ENCODE measurements around the gene MARCHF5.
"Not testable (repeated sequence)": the region's sequence is repeated elsewhere in the genome, so short reads cannot be mapped to it uniquely, and the experiment has no call there.

MARCHF5 gene

GRCh38 chr10:92304061-92304460, 13.1 kb downstream of the MARCHF5 start:
- no peak for DNase-seq

GRCh38 chr10:92305133-92306072, 14.4 kb downstream of the MARCHF5 start:
- DNase-seq, result no peak

- DNase-seq, result no peak
These were observed 18.3 kb downstream of the MARCHF5 start for GRCh38 chr10:92309272-92309671.

DNA sequence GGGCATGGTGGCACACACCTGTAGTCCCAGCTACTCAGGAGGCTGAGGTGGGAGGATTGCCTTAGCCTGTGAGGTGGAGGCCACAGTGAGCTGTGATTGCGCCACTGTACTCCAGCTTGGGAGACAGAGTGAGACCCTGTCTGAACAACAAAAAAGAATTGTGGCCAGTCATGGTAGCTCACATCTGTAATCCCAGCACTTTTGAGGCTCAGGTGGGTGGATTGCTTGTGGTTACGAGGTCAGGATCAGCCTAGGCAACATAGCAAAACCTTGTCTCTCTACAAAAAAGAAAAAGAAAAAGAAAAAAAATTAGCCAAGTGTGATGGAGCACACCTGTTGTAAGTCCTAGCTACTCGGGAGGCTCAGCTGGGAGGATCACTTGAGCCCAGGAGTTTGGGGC, 22.8 kb downstream of the MARCHF5 start:
- no peak for DNase-seq

- DNase-seq, result no peak
These were observed 25.6 kb downstream of the MARCHF5 start for GRCh38 chr10:92316610-92317009.

DNA sequence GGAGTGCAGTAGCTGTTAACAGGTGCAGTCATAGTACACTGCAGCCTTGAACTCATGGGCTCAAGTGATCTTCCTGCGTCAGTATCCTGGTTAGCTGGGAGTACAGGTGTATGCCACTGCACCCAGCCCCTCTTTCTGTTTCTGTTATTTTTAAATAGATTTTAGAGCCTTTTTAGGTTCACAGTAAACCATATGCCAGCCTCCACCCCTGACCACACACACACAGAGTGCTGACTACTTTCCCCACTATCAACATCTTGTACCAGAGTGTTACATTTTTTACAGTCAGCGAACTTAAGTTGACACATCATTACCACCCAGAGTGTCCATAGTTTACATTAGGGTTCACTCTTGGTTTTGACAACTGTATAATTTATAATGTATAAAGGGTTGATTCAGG, 32.1 kb downstream of the MARCHF5 start:
- DNase-seq, result no peak

DNA sequence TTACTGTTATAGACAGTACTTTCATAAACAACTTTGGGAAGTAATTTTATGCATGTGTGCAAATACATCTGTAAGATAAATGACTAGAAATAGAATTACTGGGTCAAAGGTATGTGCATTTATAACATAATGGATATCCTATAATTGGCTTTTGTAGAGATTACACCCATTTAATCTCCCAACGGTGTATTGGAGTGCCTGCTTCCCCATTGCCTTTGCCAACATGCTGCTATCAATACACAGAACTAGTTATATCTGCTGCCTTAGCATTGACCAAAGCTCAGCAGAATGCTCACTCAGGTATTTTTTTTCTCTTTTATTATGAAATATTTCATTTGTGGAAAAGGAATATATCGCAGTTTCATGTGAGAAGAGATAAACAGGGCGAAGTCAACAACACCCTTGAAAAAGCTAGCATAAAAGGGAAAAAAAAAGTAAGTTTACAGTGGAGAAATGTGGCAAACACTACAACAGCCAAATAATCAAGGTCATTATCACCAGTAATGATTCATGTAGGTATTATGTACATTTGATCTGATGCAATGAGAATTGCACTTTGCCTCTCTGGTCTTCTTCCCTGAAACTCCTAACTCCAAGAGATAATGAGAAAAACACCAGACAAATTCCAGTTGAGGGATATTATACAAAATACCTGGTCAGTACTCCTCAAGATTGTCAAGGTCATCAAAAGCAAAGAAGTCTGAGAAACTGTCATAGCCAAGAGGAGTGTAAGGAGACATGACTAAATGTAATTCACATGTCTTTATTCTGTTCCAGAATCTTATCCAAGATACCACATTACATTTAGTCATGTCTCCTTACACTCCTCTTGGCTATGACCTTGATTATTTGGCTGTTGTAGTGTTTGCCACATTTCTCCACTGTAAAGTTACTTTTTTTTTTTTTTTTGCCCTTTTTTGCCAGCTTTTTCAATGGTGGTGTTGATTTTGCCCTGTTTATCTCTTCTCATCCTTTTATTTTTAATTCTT, 36.8 kb downstream of the MARCHF5 start:
- DNase-seq, result no peak

DNA sequence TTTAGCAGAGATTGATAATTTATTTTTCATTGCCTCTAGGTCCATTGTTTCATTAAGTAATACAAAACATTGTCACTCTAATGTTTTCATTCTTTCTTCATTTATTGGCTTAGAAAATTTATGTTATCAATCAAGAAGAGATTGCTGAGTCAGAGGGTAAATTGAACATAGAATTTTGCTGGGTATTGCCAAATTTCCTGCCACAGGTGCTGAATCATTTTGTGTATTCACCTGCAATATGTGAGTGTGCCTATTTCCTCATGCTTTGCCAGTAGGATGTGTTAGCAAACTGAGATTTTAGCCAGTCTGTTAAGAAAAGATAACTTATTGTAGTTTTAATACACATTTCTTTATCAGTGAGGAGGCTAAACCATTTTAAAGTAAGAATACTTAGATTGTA, 38.0 kb downstream of the MARCHF5 start:
- no peak for DNase-seq

DNA sequence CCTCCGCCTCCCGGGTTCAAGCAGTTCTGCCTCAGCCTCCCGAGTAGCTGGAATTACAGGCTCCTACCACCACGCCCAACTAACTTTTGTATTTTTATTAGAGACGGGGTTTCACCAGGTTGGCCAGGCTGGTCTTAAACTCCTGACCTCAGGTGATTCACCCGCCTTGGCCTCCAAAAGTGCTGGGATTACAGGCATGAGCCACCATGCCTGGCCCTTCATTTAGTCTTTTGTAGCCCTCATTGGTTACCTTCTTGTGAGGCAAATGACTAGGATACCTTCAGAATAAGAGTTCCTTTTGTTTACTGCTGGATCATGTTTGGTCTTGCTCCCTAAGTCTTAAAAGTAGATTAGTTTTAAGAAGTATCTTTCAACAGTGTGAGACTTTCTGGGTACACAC, 39.0 kb downstream of the MARCHF5 start:
- DNase-seq, result not testable (repeated sequence)

- DNase-seq, result no peak
These were observed 51.8 kb downstream of the MARCHF5 start for GRCh38 chr10:92342796-92343195.

DNA sequence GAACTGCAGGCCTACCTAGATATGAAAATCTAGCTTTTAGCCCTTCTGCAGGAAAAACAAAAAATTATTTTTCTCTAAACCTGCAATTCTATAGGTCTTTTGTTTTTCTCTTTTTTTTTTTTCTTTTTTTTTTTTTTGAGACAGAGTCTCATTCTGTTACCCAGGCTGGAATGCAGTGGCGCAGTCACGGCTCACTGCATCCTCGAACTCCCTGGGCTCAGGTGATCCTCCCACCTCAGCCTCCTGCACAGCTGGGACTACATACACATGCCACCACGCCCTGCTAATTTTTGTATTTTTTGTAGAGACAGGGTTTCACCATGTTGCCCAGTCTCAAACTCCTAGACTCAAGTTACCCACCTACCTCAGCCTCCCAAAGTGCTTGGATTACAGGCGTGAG, 54.6 kb downstream of the MARCHF5 start:
- DNase-seq, result not testable (repeated sequence)

DNA sequence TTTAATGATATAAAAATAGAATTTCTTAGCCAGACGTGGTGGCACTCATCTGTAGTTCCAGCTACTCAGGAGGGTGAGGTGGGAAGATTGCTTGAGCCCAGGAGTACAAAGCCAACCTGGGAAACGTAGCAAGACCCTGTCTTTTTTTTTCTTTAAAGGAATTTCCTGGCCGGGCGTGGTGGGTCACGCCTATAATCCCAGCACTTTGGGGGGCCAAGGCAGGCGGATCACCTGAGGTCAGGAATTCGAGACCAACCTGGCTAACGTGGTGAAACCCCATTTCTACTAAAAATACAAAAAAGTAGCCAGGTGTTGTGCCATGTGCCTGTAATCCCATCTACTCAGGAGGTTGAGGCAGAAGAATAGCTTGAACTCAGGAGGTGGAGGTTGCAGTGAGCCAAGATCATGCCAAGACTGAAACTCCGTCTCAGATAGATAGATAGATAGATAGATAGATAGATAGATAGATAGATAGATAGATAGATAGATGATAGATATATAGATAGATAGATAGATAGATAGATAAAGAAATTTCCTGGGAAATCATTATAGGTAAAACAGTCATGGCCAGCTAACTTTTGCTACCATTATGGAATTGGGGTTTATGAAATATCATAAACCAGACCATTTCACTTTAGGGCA, 56.2 kb downstream of the MARCHF5 start:
- DNase-seq, result not testable (repeated sequence)

GRCh38 chr10:92350411-92350810, 59.4 kb downstream of the MARCHF5 start:
- DNase-seq, result no peak

GRCh38 chr10:92354587-92354986, 63.6 kb downstream of the MARCHF5 start:
- DNase-seq, result no peak

DNA sequence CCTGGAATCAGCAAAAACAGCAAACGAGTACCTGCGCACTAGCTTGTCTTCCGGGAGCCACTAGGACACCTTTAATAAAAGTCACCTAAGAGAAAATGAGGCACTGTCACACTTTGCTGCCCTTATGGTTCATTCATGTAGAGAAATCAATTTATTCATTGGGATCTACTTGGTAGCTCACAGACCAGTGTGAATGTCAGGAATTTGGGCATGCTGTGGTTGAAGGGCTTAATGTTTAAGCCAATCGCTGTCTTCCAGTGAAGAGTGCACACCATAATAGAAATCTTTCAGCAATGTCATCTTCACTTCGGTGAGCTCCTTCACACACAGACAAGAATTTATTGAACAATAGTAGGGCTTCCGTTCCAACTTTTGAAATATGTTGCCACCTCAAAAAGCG, 65.1 kb downstream of the MARCHF5 start:
- DNase-seq, result no peak

DNA sequence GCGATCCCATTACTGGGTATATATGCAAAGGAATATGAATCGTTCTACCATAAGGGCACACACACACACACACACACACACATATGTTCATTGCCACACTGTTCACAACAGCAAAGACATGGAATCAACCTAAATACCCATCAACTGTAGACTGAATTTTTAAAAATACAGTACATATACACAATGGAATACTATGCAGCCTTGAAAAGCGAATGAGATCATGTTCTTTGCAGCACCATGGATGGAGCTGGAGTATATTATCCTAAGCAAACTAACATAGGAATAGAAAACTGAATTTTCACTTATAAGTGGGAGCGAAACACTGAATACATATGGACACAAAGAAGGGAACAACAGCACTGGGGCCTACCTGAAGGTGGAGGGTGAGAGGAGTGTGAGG, 72.5 kb downstream of the MARCHF5 start:
- DNase-seq, result no peak

DNA sequence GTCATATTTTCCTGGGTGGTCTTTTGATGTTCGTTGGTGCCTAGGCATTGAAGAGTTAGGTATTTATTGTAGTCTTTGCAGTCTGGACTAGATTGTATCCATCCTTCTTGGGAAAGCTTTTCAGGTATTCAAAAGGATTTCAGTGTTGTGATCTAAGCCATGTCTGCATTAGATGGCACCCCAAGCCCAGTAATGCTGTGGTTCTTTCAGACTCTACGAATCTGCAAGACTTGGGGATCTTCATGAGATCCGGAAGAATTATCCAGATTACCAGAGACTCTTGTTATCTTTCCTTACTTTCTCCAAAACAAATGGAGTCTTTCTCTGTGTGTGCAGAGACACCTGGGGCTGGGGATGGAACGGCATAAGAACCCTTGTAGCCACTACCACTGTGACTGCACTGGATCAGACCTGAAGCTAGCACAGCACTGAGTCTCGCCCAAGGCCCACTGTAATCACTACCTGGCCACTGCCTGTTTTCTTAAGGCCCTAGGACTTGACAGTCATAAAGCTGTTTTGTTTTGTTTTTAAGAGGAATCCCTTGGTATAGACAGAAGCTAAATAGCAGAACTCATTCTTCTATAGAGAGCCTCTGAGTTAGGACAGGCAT, 75.5 kb downstream of the MARCHF5 start:
- DNase-seq, result no peak

GRCh38 chr10:92377962-92378361, 87.0 kb downstream of the MARCHF5 start:
- DNase-seq, result no peak

DNA sequence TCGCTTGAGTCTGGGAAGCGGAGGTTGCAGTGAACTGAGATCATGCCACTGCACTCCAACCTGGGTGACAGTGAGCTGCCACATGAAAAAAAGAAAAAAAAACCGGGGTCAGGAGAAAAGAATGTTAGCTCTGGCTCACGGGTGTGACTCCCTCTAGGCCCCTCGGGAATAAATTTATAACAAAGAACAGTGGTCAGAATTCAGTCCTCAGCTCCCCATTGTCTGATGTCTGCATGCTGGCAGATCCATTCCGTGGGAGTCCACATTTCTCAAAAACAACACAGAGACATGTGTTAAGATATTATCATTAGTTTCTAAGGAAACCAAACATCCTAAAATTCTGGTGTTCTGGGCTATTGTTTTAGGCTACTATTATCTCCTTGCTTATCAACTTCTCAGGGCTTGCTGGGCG, 90.6 kb downstream of the MARCHF5 start:
- no peak for DNase-seq

GRCh38 chr10:92382631-92383030, 91.7 kb downstream of the MARCHF5 start:
- DNase-seq, result no peak

GRCh38 chr10:92384741-92385140, 93.8 kb downstream of the MARCHF5 start:
- DNase-seq, result no peak
